NB4 (cell line): Measurements from ENCODE around the gene MIEF1.

Experiments used
- DNase-seq: peaks from one replicate; pipeline ENCODE4 v3.0.0; 2010; ENCODE audit warnings: low read depth
- H3K4me3 ChIP-seq: one replicate; pipeline ENCODE4 v1.5.1; 2011; ENCODE audit warnings: mild to moderate bottlenecking, low read depth, low read length, moderate library complexity
- MYC ChIP-seq: IDR thresholded peaks from 2 replicates; pipeline ENCODE4 v1.6.1; 2011; ENCODE audit warnings: low read depth, low read length
- POLR2A ChIP-seq: IDR thresholded peaks from 2 replicates; pipeline ENCODE4 v1.6.1; 2011; ENCODE audit warnings: mild to moderate bottlenecking; ENCODE audit not compliant: insufficient read length; ENCODE audit errors: extremely low read depth
- TF ChIP-seq, protein P1 (sequence below): IDR thresholded peaks from one replicate; pipeline ENCODE4 v1.5.1; 2012; ENCODE audit warnings: low read depth, low read length
- TF ChIP-seq, protein P2 (sequence below): IDR thresholded peaks from 2 replicates; pipeline ENCODE4 v1.6.1; 2011; ENCODE audit warnings: low read depth, low read length

The MIEF1 gene

DNA sequence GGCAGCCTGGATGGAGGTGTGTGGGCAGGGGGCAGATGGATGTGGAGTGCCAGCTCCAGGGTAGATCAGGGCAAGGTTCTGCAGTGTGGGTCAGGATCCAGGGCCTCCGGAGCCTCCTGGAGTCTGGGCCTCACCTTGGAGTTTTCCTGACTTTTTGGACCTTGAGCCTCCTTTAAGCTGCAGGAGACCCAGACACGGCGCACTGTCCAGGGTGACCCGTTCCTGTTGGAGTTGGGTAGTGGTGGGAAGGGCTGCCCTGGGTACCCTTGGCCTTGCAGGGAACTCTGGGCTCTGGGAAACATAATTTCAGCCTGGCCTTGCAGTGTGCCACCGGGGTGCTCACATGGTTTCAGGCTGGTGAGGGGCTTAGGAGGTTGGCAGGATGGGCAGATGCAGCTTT lies 28.2 kb upstream of the MIEF1 start:
- no peak for TF ChIP-seq MYC
- TF ChIP-seq, protein P1, sequence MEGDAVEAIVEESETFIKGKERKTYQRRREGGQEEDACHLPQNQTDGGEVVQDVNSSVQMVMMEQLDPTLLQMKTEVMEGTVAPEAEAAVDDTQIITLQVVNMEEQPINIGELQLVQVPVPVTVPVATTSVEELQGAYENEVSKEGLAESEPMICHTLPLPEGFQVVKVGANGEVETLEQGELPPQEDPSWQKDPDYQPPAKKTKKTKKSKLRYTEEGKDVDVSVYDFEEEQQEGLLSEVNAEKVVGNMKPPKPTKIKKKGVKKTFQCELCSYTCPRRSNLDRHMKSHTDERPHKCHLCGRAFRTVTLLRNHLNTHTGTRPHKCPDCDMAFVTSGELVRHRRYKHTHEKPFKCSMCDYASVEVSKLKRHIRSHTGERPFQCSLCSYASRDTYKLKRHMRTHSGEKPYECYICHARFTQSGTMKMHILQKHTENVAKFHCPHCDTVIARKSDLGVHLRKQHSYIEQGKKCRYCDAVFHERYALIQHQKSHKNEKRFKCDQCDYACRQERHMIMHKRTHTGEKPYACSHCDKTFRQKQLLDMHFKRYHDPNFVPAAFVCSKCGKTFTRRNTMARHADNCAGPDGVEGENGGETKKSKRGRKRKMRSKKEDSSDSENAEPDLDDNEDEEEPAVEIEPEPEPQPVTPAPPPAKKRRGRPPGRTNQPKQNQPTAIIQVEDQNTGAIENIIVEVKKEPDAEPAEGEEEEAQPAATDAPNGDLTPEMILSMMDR = no peak
- DNase-seq = no peak
- H3K4me3 ChIP-seq = no peak overlapping the region

DNA sequence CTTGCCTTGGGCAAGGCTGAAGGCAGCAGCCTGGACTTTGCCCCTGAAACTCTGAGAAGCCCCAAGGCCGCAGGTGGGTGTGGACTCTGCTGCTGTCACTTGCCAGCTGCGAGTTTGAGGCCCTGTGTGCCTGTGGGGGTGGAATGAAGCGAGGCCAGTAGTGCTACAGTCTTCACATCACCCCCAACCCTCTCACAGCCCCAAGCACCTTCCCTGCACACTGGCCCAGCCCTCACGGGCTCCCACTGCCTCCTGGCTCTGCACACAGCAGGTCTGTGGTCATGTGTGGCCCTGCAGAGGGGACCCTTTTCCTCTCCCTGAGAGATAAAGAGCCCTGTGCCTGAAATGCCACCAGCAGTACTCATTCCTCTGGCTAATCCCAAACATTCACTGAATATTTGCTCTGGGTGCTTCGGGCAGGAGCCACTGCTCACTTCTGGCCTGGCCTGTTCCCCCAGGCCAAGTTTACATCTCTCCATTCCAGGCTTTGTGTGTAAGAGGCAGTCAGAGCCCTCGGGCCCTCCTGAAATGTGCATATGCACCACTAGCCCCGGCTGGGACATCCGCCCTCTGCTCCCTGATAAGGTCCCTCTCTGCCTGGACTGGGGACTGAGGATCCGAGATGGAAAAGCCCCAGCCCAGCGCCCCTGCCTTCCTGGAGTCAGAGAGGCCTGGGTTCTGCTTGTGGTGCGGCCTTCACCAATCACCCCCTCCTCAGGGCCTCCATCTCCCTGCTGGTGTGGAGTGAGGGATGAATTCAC lies 27.6 kb upstream of the MIEF1 start:
- no peak for DNase-seq
- H3K4me3 ChIP-seq = no peak overlapping the region
- TF ChIP-seq MYC (no peak), POLR2A (no peak)
- TF ChIP-seq, protein P2, sequence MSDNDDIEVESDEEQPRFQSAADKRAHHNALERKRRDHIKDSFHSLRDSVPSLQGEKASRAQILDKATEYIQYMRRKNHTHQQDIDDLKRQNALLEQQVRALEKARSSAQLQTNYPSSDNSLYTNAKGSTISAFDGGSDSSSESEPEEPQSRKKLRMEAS = no peak
- TF ChIP-seq, protein P1 = no peak

DNA sequence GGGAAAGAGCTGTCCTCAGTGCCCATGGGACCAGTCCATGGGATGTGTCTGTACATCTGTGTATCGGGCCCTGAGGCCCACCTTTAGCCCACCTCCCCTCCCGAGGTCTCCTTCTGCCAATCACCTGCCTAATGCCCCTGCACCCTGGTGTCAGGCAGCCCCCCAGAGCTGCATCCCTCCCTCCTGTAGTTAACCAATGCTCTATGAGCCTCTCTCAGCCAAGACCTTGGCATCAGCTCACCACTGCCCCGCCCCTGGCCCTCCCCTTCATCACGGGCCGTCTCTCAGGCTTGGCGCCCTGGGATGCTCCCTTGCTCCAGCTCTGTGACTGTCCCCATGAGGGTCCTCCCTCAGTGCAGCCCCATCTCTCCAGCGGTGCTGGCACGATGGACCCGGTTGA lies 26.8 kb upstream of the MIEF1 start:
- no peak for DNase-seq
- TF ChIP-seq, protein P2 = no peak
- TF ChIP-seq, protein P1 = no peak
- TF ChIP-seq MYC (no peak), POLR2A (no peak)
- no peak overlapping the region for H3K4me3 ChIP-seq

DNA sequence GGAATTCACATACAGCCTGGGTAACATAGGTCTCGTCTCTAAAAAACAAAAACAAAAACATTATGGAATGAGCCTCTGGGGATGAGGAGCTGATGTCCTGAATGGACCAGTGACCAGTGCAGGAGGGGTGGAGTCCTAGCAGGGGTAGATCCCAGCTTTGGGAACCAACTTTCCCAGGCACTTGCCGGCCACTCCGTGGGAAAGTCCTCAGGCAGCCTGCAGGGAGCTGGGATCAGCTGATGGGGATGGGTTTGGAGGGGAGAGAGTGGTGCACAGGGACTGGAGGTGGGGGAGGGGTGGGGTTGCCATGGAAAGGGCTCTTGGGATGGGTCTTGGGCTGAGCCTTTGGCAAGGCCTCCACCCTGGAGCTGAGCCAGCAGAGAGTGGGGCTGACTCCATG lies 26.2 kb upstream of the MIEF1 start:
- no peak overlapping the region for H3K4me3 ChIP-seq
- DNase-seq = no peak
- TF ChIP-seq, protein P2 = no peak
- no peak for TF ChIP-seq POLR2A
- TF ChIP-seq MYC = no peak
- TF ChIP-seq, protein P1 = no peak

DNA sequence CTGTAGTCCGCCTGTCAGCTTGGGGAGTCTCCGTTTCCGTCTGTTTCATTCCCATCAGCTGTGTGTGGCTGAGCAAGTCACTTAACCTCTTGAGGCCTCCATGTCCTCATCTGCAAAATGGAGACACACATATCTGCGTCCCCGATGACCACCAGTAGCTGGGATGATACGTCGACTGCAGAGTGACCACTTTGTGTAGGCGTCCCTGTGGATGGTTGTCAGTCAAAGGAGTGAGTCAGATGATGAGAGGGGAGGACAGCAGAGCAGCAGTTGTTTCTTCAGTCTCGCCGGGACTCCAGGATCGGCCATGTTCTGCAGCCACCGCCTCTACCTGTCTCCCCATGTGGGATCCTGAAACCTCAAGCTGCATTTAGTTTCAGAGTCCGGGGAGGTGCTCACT lies 25.4 kb upstream of the MIEF1 start:
- DNase-seq = no peak
- no peak for TF ChIP-seq MYC
- TF ChIP-seq, protein P2 = no peak
- TF ChIP-seq, protein P1 = no peak
- no peak for TF ChIP-seq POLR2A
- no peak overlapping the region for H3K4me3 ChIP-seq

DNA sequence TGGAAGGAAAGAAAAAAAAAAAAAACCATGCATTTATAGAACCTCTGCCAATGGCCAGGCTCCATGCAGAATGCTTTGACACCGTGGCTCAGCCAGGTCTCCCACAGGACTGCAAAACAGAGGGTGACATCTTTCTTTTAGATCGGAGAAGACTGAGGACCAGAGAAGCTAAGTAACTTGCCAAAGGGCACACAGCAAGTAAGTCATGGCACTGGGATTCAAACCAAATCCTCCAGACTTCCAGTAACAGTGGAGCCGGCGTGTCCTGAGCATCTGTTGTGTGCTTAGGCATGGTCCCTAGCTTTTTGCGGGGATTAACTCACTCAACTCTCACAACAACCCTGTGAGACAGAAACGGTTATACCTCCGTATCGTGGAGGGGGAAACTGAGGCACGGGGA lies 24.5 kb upstream of the MIEF1 start:
- no peak overlapping the region for H3K4me3 ChIP-seq
- DNase-seq = no peak
- TF ChIP-seq POLR2A (no peak), MYC (no peak)
- TF ChIP-seq, protein P1 = no peak
- TF ChIP-seq, protein P2 = no peak
